Stimulated activated CD8-positive, alpha-beta memory T cell treated with anti-CD3 and anti-CD28 coated beads, Interleukin-12 subunit alpha, Interleukin-12 subunit beta, amount 100 ng/mL, for 24 hours (primary cell): ENCODE results near the gene ZNF552.
"Not testable (repeated sequence)": the region's sequence is repeated elsewhere in the genome, so short reads cannot be mapped to it uniquely, and the experiment has no call there.

Experiments used
- DNase-seq: peaks from one replicate; pipeline ENCODE4 v3.0.0-alpha.2; 2020; ENCODE audit errors: extremely low read depth

The ZNF552 gene

DNA sequence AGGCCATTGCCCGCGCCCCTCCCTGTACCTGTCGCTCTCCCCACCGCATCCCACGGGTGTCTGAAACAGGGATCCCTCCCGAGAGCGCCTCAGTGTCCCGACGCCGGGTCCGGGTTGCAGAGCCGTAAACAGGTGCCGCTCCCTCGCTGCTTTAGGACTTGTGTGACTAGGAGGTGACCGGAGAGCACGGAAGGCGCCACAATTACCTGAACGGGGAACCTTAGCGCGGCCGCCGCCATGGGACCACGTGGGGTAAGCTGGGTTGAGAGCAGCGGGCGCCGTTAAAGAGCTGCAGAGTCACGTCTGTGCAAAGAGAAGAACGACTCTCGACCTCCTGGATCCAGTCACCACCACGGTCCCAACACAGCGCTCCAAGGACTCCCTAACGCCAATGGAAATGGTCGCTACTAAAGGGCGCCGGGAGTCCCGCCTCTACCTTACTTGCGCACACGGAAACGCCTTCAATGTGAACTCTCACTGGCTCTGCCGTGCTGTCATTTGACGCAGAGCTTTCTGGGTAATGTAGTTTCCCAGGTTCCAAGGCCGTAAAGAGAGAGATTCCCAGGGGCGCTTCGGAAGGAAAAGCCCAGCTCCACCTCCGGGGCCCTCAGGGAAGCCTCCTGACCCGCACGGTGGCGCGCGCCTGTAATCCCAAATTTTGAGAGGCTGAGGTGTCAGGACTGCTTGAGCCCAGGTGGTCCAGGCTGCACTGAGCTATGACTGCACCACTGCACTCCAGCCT is at the start of gene ZNF552:
TSS of gene ZNF552 (minus strand) at position 409 of the 742 bp plus-strand sequence. CDS start at position 239, 170 bp downstream.
- peak; percentile 38 for DNase-seq

DNA sequence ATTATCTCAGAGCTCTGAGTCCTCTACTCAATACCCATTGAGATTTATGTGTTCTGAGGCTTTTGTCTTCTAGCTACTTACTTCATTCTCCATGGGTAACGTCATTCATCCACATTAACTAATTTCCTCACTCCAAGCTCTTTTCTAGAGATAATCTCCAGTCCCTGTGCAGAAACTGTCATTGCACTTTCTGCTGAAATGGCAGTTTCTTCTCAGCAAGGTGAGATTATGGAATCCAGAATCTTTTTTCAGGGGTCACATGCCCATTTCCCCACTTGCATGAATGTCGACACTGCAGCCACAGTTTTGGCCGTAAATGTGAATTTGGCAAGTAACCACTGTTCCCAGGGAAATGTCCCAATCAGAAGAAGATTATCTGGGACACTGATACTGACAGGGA is 47.6 kb upstream of the ZNF552 start:
- DNase-seq = not testable (repeated sequence)

DNA sequence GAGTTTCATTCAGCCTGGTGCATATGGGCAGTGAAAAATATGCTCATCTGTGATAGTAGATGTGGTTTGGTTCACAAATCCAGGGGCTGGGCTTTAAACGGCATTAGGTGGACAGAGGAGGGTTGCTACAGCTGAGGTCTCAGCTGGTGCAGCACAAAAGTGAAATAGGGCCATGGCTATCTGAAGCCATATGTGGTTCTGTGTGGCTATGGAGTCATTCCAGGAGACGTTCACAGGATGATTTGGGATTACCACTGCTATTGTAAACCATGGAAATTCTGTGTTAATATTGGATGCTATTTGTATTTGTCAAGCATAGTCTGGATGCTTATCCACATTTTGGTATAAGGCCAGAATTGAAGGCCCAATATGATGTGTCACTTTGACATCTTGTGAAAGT is 39.4 kb upstream of the ZNF552 start:
- DNase-seq = not testable (repeated sequence)

DNA sequence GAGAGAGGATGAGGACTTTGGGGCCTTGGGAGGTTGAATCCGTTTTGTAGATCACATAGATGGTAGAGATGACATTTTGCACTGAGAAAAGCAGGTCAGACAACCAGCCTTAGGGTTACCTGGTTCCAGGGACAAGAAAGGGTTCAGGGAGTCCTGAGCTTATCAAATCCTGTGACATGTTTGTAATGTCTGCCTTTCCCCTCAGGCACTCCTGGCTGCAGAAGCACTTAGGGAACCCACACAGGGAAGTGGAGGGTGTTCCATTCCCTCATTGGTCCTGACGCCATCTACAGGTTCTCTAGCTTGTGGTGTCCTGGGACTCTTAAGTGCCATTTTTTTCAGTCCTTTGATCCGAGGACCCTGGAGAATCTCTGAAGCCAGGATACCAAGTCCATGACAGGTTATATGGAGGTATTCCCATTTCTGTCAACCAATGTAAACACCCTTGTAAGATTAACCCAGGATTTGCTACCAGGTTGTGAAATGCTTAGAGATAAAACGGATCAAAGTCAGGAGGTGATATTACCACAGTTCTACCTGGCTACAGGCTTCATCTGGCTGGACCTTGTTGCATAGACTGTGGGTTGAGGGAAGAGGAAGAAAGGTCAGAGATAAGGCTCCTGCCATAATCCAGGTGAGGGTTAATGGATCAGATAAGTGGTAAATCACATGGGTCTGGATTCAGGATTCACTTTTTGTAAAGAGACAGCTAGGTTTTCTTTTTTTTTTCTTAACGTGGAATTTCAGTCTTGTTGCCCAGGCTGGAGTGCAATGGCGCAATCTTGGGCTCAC is 37.3 kb upstream of the ZNF552 start:
- not testable (repeated sequence) for DNase-seq

DNA sequence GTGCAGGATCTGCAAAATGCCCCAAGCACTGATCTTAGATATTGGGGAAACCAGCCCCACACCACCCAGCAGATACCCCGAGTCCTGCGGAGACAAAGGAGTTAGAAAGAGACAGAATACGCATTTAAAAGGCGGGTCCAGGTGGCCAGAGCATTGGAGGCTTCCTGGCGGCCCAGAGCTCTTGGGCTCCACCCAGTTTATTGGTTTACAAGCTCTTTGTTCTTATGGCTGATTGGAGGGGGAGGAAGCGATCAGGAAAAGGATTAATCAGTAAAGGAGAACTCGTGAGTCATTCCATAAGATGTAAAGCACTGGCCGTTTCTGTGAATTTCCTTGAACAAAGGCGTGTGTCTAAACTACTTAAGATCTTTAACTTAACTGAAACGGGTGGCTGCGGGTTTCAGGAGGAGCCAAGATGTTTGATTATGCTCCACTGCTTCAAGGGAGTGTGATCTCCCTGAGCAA is 35.9 kb upstream of the ZNF552 start:
- DNase-seq = no peak

DNA sequence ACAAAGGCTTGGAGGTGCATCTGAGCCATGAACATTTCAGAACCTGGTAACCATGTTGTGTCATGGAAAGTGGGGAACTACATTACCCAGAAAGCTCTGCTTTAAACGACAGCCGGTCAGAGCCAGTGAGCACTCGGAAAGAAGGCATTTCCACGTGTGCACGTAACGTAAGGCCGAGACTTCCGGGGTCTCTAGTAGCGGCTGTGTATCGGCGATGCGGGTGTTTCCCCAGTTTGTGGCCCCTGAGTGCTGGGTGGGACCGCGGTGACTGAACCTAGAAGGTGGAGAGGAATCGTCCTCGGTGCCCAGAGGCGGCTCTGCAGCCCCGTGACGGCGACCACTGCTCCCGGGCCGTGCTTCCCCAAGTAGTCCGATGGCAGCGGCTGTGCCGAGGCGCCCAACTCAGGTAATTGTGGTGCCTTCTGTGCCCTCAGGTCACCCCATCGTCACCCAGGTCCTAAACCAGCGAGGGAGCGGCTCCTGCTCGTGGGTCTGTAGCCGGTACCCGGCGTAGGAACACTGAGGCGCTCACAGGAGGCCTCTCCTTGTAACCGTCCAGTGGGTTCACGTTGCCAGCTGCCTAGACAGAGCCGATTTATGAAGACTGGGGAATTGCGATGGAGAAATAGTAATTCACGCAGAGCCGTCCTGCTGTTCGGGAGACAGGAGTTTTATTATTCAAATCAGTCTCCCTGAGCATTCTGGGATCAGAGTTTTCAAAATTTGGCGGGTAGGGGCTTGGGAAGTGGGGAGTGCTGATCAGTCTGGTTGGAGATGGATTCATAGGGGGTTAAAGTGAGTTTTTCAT is 35.2 kb upstream of the ZNF552 start, which contains the start of gene ZNF587:
TSS of gene ZNF587 (plus strand) at position 194 of the 808 bp plus-strand sequence. CDS start at position 374, 180 bp downstream.
- peak; percentile 62 for DNase-seq

DNA sequence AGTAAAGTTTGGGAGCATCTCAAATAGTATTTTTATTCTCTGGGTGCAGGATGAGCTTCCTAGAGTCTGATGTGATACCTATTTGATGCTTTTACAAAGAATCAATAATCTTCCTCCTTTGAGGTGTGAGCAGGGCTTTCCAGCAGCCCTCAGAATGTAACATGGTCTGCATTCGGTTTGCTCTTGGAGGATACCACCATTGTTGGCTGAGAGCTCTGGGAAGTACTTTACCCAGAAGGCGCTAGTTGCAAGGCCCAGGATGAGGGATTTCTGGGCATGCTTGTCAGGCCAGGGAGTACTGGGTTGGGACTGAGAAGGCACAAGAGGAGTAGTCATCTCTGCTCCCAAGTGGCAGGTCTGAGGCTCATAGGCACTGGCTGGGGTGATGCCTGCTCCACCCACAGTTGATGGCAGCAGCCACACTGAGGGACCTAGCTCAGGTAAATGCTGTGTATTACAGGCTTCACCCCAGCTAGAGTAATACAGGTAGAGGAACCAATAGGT is 34.5 kb upstream of the ZNF552 start:
- not testable (repeated sequence) for DNase-seq

DNA sequence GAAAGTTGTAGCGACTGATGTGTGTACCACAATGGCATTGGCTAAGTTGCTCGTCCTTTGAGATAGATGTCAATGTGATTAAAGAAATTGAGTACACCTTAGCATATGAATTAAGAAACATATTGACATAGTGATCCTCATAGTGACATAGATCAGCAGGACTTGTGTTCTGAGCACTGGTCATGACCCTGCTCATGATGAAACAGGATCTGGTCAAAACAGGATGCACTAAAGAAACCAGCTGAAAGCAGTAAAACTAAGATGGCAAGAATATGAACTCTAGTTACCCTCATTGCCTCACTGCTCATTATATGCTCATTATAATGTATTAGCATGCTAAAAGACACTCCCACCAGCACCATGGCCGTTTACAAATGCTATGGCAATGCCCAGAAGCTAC is 32.5 kb upstream of the ZNF552 start:
- not testable (repeated sequence) for DNase-seq

DNA sequence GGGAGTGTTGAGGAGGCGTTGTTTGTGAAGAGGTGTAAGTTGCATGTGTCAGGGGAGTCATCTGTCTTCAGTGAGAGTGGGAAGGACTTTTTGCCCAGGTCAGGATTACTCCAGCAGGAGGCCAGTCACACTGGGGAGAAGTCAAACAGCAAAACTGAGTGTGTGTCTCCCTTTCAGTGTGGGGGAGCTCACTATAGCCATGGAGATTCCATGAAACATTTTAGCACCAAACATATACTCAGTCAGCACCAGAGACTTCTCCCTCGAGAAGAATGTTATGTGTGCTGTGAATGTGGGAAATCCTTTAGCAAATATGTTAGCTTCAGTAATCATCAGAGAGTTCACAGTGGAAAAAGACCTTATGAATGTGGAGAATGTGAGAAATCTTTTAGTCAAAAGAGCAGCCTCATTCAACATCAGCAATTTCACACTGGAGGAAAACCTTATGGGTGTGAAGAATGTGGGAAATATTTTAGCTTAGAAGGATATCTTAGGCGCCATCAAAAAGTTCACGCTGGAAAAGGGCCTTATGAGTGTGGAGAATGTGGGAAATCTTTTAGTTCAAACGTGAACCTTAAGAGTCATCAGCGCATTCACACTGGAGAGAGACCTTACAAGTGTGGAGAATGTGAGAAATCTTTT is 26.5 kb upstream of the ZNF552 start:
- DNase-seq = no peak

DNA sequence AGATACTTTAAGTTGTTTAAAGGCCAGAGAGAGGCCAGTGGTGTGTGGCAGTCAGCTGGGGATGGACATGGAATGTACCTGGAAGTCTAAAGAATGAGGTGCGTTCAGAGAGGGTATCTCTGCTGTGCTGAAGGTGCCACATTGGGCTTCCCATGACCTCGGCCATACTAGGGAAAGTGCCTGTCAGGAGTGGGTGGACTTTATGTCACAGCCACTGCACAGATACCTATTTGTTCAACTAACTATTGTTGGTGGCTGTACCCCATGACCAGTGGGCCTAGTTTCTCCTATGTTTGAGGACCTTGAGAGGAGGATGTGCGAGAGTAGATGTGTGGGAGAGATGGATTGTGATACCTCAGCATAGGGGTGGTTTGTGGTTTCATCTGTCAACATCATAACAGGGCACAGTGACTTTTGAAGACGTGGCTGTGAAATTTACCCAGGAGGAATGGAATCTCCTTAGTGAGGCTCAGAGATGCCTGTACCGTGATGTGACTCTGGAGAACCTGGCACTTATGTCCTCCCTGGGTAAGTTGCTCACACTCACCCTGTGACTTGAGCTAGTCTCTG is 24.0 kb upstream of the ZNF552 start:
- not testable (repeated sequence) for DNase-seq

DNA sequence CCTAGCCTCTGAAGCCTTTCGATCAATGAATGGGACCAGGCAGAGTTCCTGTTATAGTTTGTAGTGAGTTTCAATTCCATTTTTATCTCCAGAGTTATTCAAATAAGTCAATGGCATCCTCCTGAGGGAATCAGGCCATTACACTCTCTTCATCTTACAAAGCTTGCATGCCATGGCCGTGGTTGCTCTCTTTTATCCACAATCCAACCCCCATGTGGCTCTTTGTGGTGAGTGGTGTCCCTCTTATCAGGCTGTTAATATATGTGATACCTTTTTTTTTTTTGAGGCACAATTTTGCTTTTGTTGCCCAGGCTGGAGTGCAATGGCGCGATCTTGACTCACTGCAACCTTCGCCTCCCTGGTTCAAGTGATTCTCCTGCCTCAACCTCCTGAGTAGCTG is 22.3 kb upstream of the ZNF552 start:
- not testable (repeated sequence) for DNase-seq

DNA sequence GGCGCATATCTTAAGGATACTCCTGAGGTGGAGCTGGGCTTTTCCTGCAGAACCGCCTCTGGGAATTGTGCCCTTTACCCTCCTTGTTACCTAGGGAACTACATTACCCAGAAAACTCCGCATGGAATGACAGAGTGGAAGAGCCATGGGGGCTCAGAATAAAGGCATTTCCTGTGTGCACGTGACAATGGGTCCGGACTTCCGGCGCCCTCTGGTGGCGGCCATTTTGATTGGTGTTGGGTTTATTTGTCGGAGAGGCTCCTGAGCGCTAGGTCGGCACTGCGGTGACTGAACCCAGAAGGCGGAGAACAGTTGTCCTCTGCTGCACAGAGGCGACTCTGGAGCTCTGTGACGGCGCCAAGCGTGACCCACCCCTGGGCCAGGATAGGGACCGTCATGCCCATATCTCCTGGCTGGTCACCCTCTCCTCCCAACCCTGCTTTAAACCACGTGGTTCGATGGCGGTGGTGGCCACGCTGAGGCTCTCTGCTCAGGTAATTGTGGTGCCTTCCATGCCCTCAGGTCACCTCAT is 15.4 kb upstream of the ZNF552 start, which contains the start of gene ZNF587B:
TSS of gene ZNF587B (plus strand) at position 229 of the 532 bp plus-strand sequence. CDS start at position 459, 230 bp downstream.
- no peak for DNase-seq

DNA sequence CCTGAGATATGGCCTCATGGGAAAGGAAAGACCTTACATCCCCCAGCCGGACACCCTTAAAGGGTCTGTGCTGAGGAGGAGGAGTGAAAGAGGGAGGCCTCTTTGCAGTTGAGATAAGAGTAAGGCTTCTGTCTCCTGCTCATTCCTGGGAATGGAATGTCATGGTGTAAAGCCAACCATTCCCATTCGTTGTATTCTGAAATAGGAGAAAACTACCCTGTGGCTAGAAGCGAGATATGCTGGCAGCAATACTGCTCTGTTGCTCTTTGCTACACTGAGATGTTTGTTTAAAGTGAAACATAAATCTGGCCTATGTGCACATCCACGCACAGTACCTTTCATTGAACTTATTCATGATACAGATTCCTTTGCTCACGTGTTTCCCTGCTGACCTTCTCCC is 14.6 kb upstream of the ZNF552 start:
- no peak for DNase-seq

DNA sequence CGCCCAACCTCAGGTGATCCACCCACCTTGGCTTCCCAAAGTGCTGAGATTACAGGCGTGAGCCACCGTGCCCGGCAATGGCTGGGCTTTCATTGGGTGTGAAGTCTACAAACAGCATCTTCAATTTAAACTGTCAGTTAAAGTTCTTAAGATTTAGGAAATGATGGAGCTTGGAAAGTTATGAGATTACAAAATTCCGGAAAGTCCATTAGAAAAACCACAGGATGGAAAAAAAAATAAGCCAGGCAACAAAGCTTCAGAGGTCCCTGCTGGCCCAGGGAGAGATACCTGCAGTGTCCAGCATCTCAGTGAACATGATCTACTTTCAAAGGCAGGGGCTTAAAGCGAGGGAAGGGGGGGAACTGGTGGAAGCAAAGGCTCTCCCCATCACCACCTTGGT is 10.8 kb upstream of the ZNF552 start:
- no peak for DNase-seq

DNA sequence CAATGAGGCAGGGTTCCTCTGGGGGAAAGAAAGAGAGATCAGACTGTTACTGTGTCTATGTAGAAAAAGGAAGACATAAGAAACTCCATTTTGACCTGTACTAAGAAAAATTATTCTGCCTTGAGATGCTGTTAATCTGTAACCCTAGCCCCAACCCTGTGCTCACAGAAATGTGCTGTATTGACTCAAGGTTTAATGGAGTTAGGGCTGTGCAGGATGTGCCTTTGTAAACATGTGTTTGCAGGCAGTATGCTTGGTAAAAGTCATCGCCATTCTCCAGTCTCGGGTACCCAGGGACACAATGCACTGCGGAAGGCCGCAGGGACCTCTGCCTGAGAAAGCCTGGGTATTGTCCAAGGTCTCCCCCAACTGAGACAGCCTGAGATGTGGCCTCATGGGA is 8.9 kb upstream of the ZNF552 start:
- DNase-seq = not testable (repeated sequence)

DNA sequence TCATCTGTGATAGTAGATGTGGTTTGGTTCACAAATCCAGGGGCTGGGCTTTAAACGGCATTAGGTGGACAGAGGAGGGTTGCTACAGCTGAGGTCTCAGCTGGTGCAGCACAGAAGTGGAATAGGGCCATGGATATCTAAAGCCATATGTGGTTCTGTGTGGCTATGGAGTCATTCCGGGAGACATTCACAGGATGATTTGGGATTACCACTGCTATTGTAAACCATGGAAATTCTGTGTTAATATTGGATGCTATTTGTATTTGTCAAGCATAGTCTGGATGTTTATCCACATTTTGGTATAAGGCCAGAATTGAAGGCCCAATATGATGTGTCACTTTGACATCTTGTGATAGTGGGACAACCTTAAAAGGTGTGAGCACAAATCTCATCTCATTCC is 8.4 kb upstream of the ZNF552 start:
- DNase-seq = not testable (repeated sequence)

DNA sequence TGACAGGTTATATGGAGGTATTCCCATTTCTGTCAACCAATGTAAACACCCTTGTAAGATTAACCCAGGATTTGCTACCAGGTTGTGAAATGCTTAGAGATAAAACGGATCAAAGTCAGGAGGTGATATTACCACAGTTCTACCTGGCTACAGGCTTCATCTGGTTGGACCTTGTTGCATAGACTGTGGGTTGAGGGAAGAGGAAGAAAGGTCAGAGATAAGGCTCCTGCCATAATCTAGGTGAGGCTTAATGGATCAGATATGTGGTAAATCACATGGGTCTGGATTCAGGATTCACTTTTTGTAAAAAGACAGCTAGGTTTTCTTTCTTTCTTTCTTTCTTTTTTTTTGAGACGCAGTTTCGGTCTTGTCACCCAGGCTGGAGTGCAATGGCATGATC is 6.8 kb upstream of the ZNF552 start:
- DNase-seq = not testable (repeated sequence)

DNA sequence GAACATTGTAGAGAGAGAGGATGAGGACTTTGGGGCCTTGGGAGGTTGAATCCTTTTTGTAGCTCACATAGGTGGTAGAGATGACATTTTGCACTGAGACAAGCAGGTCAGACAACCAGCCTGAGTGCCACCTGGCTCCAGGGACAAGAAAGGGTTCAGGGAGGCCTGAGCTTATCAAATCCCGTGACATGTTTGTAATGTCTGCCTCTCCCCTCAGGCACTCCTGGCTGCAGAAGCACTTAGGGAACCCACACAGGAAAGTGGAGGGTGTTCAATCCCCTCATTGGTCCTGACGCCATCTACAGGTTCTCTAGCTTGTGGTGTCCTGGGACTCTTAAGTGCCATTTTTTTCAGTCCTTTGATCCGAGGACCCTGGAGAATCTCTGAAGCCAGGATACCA is 6.4 kb upstream of the ZNF552 start:
- DNase-seq = not testable (repeated sequence)

DNA sequence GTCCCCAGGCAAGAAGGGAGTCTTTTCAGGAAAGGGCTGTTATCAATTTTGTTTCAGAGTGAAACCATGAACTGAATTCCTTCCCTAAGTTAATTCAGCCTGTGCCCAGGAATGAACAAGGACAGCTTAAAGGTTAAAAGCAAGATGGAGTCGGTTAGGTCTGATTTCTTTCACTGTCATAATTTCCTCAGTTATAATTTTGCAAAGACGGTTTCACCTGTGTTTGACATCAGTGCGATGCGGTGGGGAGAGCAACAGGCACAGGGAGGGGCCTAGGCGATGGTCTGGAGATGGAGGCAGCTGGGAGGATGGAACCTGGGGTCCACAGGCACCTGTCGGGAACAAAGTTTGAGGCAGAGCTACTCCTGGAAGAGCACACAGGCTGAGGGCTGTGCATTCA is 5.9 kb upstream of the ZNF552 start:
- no peak for DNase-seq

DNA sequence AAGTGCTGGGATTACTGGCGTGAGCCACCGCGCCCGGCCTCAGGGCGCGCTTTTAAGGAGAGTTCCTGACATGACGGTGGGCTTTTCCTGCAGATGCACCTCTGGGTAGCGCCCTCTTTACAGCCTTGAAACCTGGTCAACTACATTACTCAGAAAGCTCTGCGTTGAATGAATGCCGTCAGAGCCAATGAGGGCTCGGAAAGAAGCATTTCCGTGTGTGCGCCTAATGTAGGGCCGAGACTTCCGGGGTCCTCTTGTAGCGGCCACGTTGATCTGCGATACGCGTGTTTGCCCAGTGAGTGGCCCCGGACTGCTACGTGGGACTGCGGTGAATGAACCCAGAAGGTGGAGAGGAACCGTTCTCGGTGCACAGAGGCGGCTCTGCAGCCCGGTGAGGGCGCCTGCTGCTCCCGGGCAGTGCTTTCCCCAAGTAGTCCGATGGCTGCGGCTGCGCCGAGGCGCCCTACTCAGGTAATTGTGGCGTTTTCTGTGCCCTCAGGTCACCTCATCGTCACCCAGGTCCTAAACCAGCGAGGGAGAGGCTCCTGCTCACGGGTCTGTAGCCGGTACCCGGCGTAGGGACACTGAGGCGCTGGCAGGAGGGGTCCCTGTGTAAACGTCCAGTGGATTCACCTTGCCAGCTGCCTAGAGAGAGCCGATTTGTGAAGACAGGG is 4.9 kb upstream of the ZNF552 start:
- DNase-seq = peak; percentile 47
